Camera-type eye (tissue), 1 donor: ENCODE results near the gene DDX52. TPM values are rescaled to one million over a fixed set of nuclear protein-coding genes. Genes with fewer than 3 reads are reported as not detected.

ENCODE experiments used
- total RNA-seq: library from RNA; depleted of rRNA; stranded (reverse); fragments of >200 nt; gene quantifications from one replicate; pipeline ENCODE4 v1.2.3, GENCODE V29; 2014

Gene DDX52
- total RNA-seq = 39.6 TPM

GRCh38 chr17:37643118-37643766, at the start of gene DDX52:
Gene DDX52, minus strand, starts transcription at chr17:37643446. Its CDS starts 26 bp downstream, at chr17:37643420.

DNA sequence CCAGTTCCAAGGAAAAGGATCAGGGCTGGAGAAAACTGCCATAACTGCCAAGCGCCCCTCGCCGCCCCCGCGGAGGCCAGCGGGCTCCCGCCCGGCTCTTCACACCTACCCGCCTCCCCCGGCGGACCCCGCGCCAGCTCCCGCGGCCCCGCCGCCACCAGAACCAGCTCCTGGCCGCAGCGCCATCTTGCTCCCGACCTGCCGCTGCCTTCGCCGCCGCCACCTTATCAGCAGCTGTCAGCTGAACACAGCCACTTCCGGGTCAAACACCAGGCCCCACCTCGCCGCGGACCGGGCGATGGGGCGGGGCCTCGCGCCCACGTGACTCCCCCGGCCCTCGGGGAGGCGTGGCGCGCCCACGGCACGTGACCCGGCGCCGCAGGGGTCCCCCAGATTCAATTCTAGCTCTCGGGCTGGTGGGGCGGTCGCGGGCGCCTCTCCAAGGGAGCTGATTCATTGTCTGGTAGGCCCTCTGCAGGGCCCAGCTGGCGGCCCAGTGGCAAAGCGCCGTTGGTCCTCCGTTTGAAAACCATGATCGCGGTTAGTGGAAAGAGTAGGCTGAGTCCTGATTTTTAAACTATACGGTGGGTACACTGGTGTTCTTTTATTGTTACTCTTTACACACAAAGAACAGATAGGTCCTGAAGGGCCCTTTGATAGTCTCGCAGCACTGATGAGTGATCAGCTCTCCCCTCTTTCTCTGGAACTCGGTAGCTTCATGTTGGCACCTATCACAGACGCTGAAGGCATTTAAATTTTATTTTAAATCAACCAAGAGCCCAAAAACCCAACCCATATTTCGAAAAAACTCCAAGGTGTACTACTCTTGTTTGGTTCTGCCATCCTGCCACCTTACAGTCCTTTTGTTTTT, 33.8 kb downstream of the DDX52 start, which contains the start of gene SYNRG:
Gene SYNRG (minus strand): TSS at position 249 of the 871 bp plus-strand sequence. CDS start 63 bp downstream, at position 186.

Other genes starting within 250 kb of the DDX52 start
- 70.8 TPM for gene ACACA, start 236.6 kb downstream of the DDX52 start, total RNA-seq
- 33.6 TPM for gene TADA2A, start 236.6 kb downstream of the DDX52 start, total RNA-seq
- 9.7 TPM for gene DUSP14, start 153.6 kb downstream of the DDX52 start, total RNA-seq
- gene SYNRG, start 34.0 kb downstream of the DDX52 start, total RNA-seq = 54.7 TPM
- not detected for gene HNF1B, start 101.6 kb upstream of the DDX52 start, total RNA-seq